NT2/D1 (cell line): ENCODE data around the gene ORAI2.

Experiments
- SUZ12 ChIP-seq: IDR thresholded peaks from 2 replicates; pipeline ENCODE4 v1.6.1; 2011; ENCODE audit not compliant: insufficient read length, insufficient read depth; ENCODE audit errors: extremely low read depth
- YY1 ChIP-seq: IDR thresholded peaks from 2 replicates; pipeline ENCODE4 v1.6.1; 2011; ENCODE audit not compliant: insufficient read length, insufficient read depth
- ZNF274 ChIP-seq: IDR thresholded peaks from 2 replicates; pipeline ENCODE4 v1.6.1; 2011; ENCODE audit warnings: mild to moderate bottlenecking, low read depth, low read length

GRCh38 chr7:102432442-102433218 is 745 bp upstream of the ORAI2 start:
- no peak for TF ChIP-seq YY1
- no peak for TF ChIP-seq ZNF274
- no peak for TF ChIP-seq SUZ12
